Measurements from ENCODE around the gene SLC6A9. TPM values are rescaled to one million over a fixed set of nuclear protein-coding genes. Genes with fewer than 3 reads are reported as not detected.
A peak's percentile ranks its signal among the peaks of the same experiment; 100 is the strongest.

Gene SLC6A9
- total and polyA plus RNA-seq, 2 of the 8 experiments (the other 6 are each of a cell fraction or from before 2014, with no cell fraction given): 20.2 to 24.2 TPM

GRCh38 chr1:44031252-44032169 is at the start of gene SLC6A9 (continued):
- TF ChIP-seq TBP (IDR thresholded peaks at IDR 0.05; ENCODE audit: low read depth, low read length): peak; percentile 19; the same call in 1 of the 2 replicates
- 0 out of 2 replicates have a peak, but pooled peaks have one; percentile 26 for TF ChIP-seq SP4 (IDR thresholded peaks at IDR 0.05; ENCODE audit: low read length)
- TF ChIP-seq TAF1 (IDR thresholded peaks at IDR 0.05; ENCODE audit: low read depth, low read length): peak; percentile 60; the same call in 1 of the 2 replicates
- TF ChIP-seq TAF7 (optimal IDR thresholded peaks at IDR 0.05; ENCODE audit: borderline replicate concordance, low read depth, low read length): no peak
- TF ChIP-seq CEBPB (IDR thresholded peaks at IDR 0.05; ENCODE audit: low read depth, low read length): peak; percentile 76
- no peak; a peak in 1 of 4 replicates for TF ChIP-seq SIN3A (conservative IDR thresholded peaks at IDR 0.05 in 1 of 2, IDR thresholded peaks at IDR 0.05 in 1 of 2; ENCODE audit: low read depth in 1 of 2, low read length in 2 of 2)
- TF ChIP-seq MAX (IDR thresholded peaks at IDR 0.05): peak; percentile 77
- peak; percentile 0 to 74 for TF ChIP-seq POLR2A (IDR thresholded peaks at IDR 0.05; ENCODE audit: control extremely low read depth in 1 of 2, low read depth in 2 of 2, low read length in 2 of 2)
- TF ChIP-seq KDM4A (IDR thresholded peaks at IDR 0.05; ENCODE audit: low read depth, low read length, severe bottlenecking): peak; percentile 4

Measured in H1 (cell line).